ENCODE measurements around the gene IFNGR1. TPM values are rescaled to one million over a fixed set of nuclear protein-coding genes. Genes with fewer than 3 reads are reported as not detected.

The IFNGR1 gene
- total RNA-seq, 1 donor from 2014 or later: 23.0 TPM

GRCh38 chr6:137157601-137158000 is 61.6 kb downstream of the IFNGR1 start:
- peaks cover 15% of the 10 kb centered on the region for H3K9me3 Mint-ChIP-seq
- DNase-seq (ENCODE audit: low read depth, low spot score): no peak
- TF ChIP-seq CTCF (conservative IDR thresholded peaks at IDR 0.05): no peak
- H3K27ac Mint-ChIP-seq (ENCODE audit: unreplicated experiment): no peak overlapping the region
- H3K36me3 Mint-ChIP-seq (ENCODE audit: low read depth): peaks cover 5% of the 10 kb centered on the region
- H3K4me3 Mint-ChIP-seq: no peak overlapping the region
- peaks cover 10% of the 10 kb centered on the region for H3K27me3 Mint-ChIP-seq (ENCODE audit: low read depth)
- H3K4me1 Mint-ChIP-seq: no peaks in the 10 kb centered on the region

GRCh38 chr6:137156650-137157049 is 62.5 kb downstream of the IFNGR1 start:
- TF ChIP-seq CTCF (conservative IDR thresholded peaks at IDR 0.05): no peak
- H3K27me3 Mint-ChIP-seq (ENCODE audit: low read depth): peaks cover 10% of the 10 kb centered on the region
- no peak for DNase-seq (ENCODE audit: low read depth, low spot score)
- H3K9me3 Mint-ChIP-seq: peaks cover 14% of the 10 kb centered on the region
- no peak overlapping the region for H3K27ac Mint-ChIP-seq (ENCODE audit: unreplicated experiment)
- peaks cover 5% of the 10 kb centered on the region for H3K36me3 Mint-ChIP-seq (ENCODE audit: low read depth)
- H3K4me1 Mint-ChIP-seq: no peaks in the 10 kb centered on the region
- no peak overlapping the region for H3K4me3 Mint-ChIP-seq

- Mint-ChIP-seq H3K9me3 (peaks cover 17% of the 10 kb centered on the region), H3K27me3 (ENCODE audit: low read depth) (peaks cover 3% of the 10 kb centered on the region), H3K36me3 (ENCODE audit: low read depth) (peaks cover 3% of the 10 kb centered on the region), H3K4me3 (no peak overlapping the region), H3K27ac (ENCODE audit: unreplicated experiment) (no peak overlapping the region), H3K4me1 (no peaks in the 10 kb centered on the region)
- no peak for DNase-seq (ENCODE audit: low read depth, low spot score)
- TF ChIP-seq CTCF (conservative IDR thresholded peaks at IDR 0.05): no peak
Measured at GRCh38 chr6:137155830-137156229, 63.4 kb downstream of the IFNGR1 start.

GRCh38 chr6:137150072-137150471 is 69.1 kb downstream of the IFNGR1 start:
- Mint-ChIP-seq H3K36me3 (ENCODE audit: low read depth) (no peaks in the 10 kb centered on the region), H3K27me3 (ENCODE audit: low read depth) (no peaks in the 10 kb centered on the region), H3K9me3 (peaks cover 10% of the 10 kb centered on the region), H3K4me1 (no peaks in the 10 kb centered on the region), H3K27ac (ENCODE audit: unreplicated experiment) (no peak overlapping the region), H3K4me3 (no peak overlapping the region)
- TF ChIP-seq CTCF (conservative IDR thresholded peaks at IDR 0.05): no peak
- DNase-seq (ENCODE audit: low read depth, low spot score): no peak

GRCh38 chr6:137149035-137149393 is 70.2 kb downstream of the IFNGR1 start:
- H3K4me1 Mint-ChIP-seq: no peaks in the 10 kb centered on the region
- H3K4me3 Mint-ChIP-seq: no peak overlapping the region
- no peak for DNase-seq (ENCODE audit: low read depth, low spot score)
- no peaks in the 10 kb centered on the region for H3K36me3 Mint-ChIP-seq (ENCODE audit: low read depth)
- no peak for TF ChIP-seq CTCF (conservative IDR thresholded peaks at IDR 0.05)
- no peaks in the 10 kb centered on the region for H3K27me3 Mint-ChIP-seq (ENCODE audit: low read depth)
- peaks cover 10% of the 10 kb centered on the region for H3K9me3 Mint-ChIP-seq
- no peak overlapping the region for H3K27ac Mint-ChIP-seq (ENCODE audit: unreplicated experiment)

Data from neural crest cell (in vitro differentiated cells).